Heart right ventricle (tissue), 16 donors: ENCODE results near the gene TMEM256. TPM values are rescaled to one million over a fixed set of nuclear protein-coding genes. Genes with fewer than 3 reads are reported as not detected.
A peak's percentile ranks its signal among the peaks of the same experiment; 100 is the strongest.

Source experiments
- ATAC-seq, 8 donors: fragments of 200-7000 bp; cut with Tn5 transposase; one replicate each; pipeline ENCODE4 v1.9.1; 2020; ENCODE audit warnings: mild to moderate bottlenecking in 8 of 8, moderate library complexity in 8 of 8, moderate number of reproducible peaks in 1 of 8
- DNase-seq, 2 donors: peaks; one replicate each; pipeline ENCODE4 v3.0.0-alpha.2; 2020
- H3K27ac ChIP-seq, 10 donors: fragments of 200-600 bp; sonication (generic) in 2 of 10; one replicate each; pipeline versions ENCODE4 v1.5.0 to v1.8.0; 2020 to 2022; ENCODE audit warnings: mild to moderate bottlenecking in 3 of 10
- H3K27me3 ChIP-seq, 7 donors: fragments of 200-600 bp; one replicate each; pipeline ENCODE4 v1.8.0; 2021 to 2022; ENCODE audit warnings: mild to moderate bottlenecking in 2 of 7
- H3K36me3 ChIP-seq, 9 donors: fragments of 200-600 bp; sonication (generic) in 1 of 9; one replicate each; pipeline versions ENCODE4 v1.5.0 to v1.8.0; 2020 to 2022; ENCODE audit warnings: mild to moderate bottlenecking in 2 of 9
- H3K4me1 ChIP-seq, 9 donors: fragments of 200-600 bp; sonication (generic) in 1 of 9; one replicate each; pipeline versions ENCODE4 v1.5.0 to v1.8.0; 2020 to 2022; ENCODE audit warnings: mild to moderate bottlenecking in 4 of 9
- H3K4me3 ChIP-seq, 10 donors: fragments of 200-600 bp; sonication (generic) in 2 of 10; one replicate each; pipeline versions ENCODE4 v1.5.0 to v1.8.0; 2020 to 2022; ENCODE audit warnings: mild to moderate bottlenecking in 7 of 10, moderate library complexity in 2 of 10
- H3K9me3 ChIP-seq, 11 donors: fragments of 200-600 bp in 10 of 11; sonication (generic) in 2 of 11; one replicate each; pipeline versions ENCODE4 v1.5.0 to v1.8.0; 2013 to 2022; ENCODE audit warnings: mild to moderate bottlenecking in 2 of 11, control low read depth in 1 of 11, moderate library complexity in 1 of 11
- WGBS, 2 donors: extraction: QIAGEN DNeasy Blood & Tissue Kit; methylation state at CpG; one replicate each; pipeline ENCODE4 v1.1.7; 2013; ENCODE audit warnings: inconsistent platforms in 1 of 2; 5-methylcytosine and 5-hydroxymethylcytosine counted together
- intact Hi-C, 10 donors: fragments of 100-400 bp; cut with DNase I; formaldehyde crosslinking; loops; one replicate each; pipeline versions ENCODE4 v1.11.1 to v1.14.2; 2022
- polyA plus RNA-seq, 2 donors: library from polyadenylated mRNA; stranded (reverse); fragments of 200-250 nt; gene quantifications; one replicate each; pipeline ENCODE4 v1.2.3, GENCODE V29; 2013
- total RNA-seq, 10 donors: library from RNA; stranded (reverse); fragmentation: NEBNext Ultra II Directional in 3 of 10; extraction: Animal tissue kit (Norgen Biotek cat#: 25700) in 3 of 10; gene quantifications; one replicate each; pipeline versions ENCODE4 v1.2.1 to v1.2.4, GENCODE V29; 2021 to 2023
- TF ChIP-seq, protein P1 (sequence below), 9 donors: fragments of 200-600 bp; sonication (generic) in 2 of 9; IDR thresholded peaks; one replicate each; pipeline versions ENCODE4 v1.5.0 to v1.8.0; 2021 to 2022; ENCODE audit warnings: antibody characterized with exemption in 9 of 9, mild to moderate bottlenecking in 5 of 9, moderate library complexity in 1 of 9
- donor health status: Arrhythmogenic right ventricular cardiomyopathy.
- donor health status: ischemic (EF 13 %, LVEDD 7.1; RV severe dilation, severe dysfunction).
- donor health status: healthy with polysubstance abuse.
- donor health status: DM: no; HTN: yes; CAD: no.
- donor health status: DM: no; HTN: no; CAD: no.
- donor health status: ischemic (EF 25% LVEDD 6.9; RV normal size, moderate dysfunction).
- donor health status: ischemic (EF 25% LVEDD 5.7; RV mildly dilated, moderate dysfunction).
- donor health status: healthy.
- donor health status: DM: yes; HTN: yes; CAD: no.
- donor health status: Ischemic cardiomyopathy.
- donor health status: ischemic (EF 35%, LVEDD 5.7; RV mildly dilated, moderate dysfunction).
- donor health status: nonischemic (EF 11% LVEDD 7.7; RV severe dilation, severe dysfunction).
- donor health status: DM: yes; HTN: yes; CAD: no.
- donor health status: PGD.
- donor health status: ischemic (EF 29% LVEDD 5.4; RV normal size, mild dysfunction).
- donor health status: nonischemic (EF 23%, LVEDD 6.1; RV moderate dilation, normal function).

TMEM256 gene
- total and polyA plus RNA-seq, 12 donors: 61.8 to 169 (median 75.5) TPM

DNA sequence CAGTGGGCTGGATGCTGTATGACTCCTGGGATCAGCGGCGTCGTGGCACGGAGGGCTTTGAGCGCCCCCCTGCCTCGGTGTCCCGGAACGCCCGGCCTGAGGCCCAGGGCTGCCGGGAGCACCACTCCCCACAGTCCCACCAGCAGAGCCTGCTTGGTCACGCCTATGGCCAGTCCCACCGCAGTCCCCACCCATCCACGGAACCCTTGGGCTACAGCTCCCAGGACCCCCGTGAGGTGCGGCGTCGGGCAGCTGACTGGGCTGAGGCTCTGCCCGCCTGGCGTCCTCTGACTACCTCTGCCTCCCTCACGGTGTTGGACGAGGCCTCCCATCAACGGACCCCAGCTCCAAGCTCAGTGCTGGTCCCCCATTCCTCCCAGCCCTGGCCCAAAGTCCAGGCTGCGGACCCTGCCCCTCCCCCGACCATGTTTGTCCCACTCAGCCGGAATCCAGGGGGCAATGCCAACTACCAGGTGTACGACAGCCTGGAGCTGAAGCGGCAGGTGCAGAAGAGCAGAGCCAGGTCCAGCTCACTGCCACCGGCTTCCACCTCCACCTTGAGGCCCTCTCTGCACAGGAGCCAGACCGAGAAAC is 23.1 kb upstream of the TMEM256 start:
- no peak overlapping the region for H3K27ac ChIP-seq
- no peaks in the 10 kb centered on the region for H3K4me1 ChIP-seq
- intact Hi-C loops: no loop called here
- TF ChIP-seq, protein P1, sequence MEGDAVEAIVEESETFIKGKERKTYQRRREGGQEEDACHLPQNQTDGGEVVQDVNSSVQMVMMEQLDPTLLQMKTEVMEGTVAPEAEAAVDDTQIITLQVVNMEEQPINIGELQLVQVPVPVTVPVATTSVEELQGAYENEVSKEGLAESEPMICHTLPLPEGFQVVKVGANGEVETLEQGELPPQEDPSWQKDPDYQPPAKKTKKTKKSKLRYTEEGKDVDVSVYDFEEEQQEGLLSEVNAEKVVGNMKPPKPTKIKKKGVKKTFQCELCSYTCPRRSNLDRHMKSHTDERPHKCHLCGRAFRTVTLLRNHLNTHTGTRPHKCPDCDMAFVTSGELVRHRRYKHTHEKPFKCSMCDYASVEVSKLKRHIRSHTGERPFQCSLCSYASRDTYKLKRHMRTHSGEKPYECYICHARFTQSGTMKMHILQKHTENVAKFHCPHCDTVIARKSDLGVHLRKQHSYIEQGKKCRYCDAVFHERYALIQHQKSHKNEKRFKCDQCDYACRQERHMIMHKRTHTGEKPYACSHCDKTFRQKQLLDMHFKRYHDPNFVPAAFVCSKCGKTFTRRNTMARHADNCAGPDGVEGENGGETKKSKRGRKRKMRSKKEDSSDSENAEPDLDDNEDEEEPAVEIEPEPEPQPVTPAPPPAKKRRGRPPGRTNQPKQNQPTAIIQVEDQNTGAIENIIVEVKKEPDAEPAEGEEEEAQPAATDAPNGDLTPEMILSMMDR (IDR thresholded peaks at IDR 0.05): no peak
- H3K4me3 ChIP-seq: no peak overlapping the region
- no peaks in the 10 kb centered on the region for H3K36me3 ChIP-seq
- H3K27me3 ChIP-seq: no peaks in the 10 kb centered on the region
- H3K9me3 ChIP-seq: no peaks in the 10 kb centered on the region
- DNase-seq: no peak
- ATAC-seq: peak in 2 of 8 donors; percentile 13 to 18
- WGBS, 2 donors: 92 to 93% methylated on average over 29 of the region's 29 CpGs

DNA sequence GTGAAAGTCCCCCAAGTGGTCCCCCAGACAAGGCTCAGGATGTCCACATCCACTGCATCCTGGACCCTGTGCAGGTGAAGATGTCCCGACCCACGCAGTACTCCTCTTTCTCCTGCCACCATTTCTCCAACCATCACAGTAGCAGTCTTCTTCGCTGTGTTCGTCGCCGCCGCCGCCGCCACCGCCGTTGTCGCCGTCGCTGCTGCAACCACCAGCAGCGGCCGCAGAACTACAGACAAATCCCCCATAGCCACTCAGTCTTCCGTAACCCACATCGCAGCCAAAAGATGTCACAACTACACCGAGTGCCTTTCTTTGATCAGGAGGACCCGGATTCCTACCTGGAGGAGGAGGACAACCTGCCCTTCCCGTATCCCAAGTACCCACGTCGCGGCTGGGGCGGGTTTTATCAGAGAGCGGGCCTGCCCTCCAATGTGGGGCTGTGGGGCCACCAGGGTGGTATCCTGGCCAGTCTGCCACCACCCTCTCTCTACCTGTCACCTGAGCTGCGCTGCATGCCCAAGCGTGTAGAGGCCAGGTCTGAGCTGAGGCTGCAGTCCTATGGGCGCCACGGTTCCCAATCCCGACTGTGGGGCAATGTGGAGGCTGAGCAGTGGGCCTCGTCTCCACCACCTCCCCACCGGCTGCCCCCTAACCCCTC is 22.4 kb upstream of the TMEM256 start:
- TF ChIP-seq, protein P1 (IDR thresholded peaks at IDR 0.05): no peak
- H3K4me3 ChIP-seq: no peak overlapping the region
- no peaks in the 10 kb centered on the region for H3K9me3 ChIP-seq
- H3K27ac ChIP-seq: no peak overlapping the region
- no peaks in the 10 kb centered on the region for H3K4me1 ChIP-seq
- H3K36me3 ChIP-seq: no peaks in the 10 kb centered on the region
- WGBS, 2 donors: 94% methylated on average over 33 of the region's 33 CpGs
- no peak for DNase-seq
- no peaks in the 10 kb centered on the region for H3K27me3 ChIP-seq
- intact Hi-C loops: no loop called here
- ATAC-seq: peak in 1 of 8 donors; percentile 6

DNA sequence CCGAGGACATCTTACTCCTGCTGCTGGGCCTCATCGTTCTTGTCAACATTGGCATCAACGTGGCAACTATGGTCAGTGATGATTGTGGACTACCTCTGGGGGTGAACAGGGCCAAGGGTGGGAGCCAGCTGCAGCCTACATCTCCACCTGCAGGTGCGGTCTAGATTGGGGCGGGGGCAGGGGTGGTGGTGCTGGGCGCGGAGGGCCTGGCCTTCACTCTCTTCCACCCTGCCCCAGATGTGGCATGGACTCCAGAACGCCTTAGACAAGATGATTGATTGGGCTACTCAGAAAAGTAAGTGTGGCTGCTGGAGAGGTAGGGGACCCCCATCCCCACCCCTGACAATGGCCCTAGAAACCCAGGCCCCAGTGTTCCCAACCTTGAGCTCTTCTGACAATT is 21.9 kb upstream of the TMEM256 start:
- WGBS, 2 donors: 84 to 88% methylated on average over 8 of the region's 8 CpGs
- no peak for ATAC-seq

DNA sequence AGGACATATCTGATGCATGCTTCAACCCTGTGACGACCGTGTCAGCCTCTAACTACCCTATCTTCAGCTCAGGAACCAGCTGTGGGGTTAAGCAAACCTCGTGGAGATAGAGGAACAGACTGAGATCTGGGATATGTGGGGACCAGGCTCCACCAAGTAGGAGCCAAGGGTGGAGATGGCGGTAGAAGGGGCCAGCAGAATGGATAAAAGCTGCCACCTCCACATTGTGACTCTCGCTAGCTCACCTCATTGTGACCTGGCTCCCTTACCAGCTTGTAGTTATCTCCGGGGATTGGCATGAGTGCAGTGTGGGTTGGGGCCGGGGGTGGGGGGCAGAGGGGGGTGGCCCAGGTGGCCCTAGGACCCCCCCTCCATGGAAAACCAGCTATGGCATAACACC is 21.4 kb upstream of the TMEM256 start, which contains the start of gene SPEM2:
TSS of gene SPEM2 (plus strand) at position 301 of the 400 bp plus-strand sequence. CDS start at position 374, 73 bp downstream.
- ATAC-seq: no peak
- no peaks in the 10 kb centered on the region for H3K27me3 ChIP-seq
- intact Hi-C loops: no loop called here
- no peaks in the 10 kb centered on the region for H3K9me3 ChIP-seq
- TF ChIP-seq, protein P1 (IDR thresholded peaks at IDR 0.05): no peak
- no peak for DNase-seq
- no peaks in the 10 kb centered on the region for H3K36me3 ChIP-seq
- H3K4me3 ChIP-seq: no peak within 1 kb of the TSS
- H3K4me1 ChIP-seq: no peaks in the 10 kb centered on the region
- H3K27ac ChIP-seq: no peak within 1 kb of the TSS
- 74 to 78% methylated on average over 7 of the region's 7 CpGs for WGBS, 2 donors

More for the DNA sequence above, 21.9 kb upstream of the TMEM256 start:
- intact Hi-C loops: no loop called here
- no peak overlapping the region for H3K4me3 ChIP-seq
- H3K27ac ChIP-seq: no peak overlapping the region
- H3K36me3 ChIP-seq: no peaks in the 10 kb centered on the region
- no peak for DNase-seq
- no peaks in the 10 kb centered on the region for H3K27me3 ChIP-seq
- H3K4me1 ChIP-seq: no peaks in the 10 kb centered on the region
- TF ChIP-seq, protein P1 (IDR thresholded peaks at IDR 0.05): no peak
- H3K9me3 ChIP-seq: no peaks in the 10 kb centered on the region
